SK-N-SH (cell line): ENCODE data around the gene OVOL3.

Experiments used
- CTCF ChIP-seq: fragments of 200-600 bp; sonication (generic); IDR thresholded peaks from 2 replicates; pipeline ENCODE4 v1.6.1; 2017; ENCODE audit warnings: antibody characterized with exemption, mild to moderate bottlenecking, moderate library complexity
- EP300 ChIP-seq, 2 experiments: IDR thresholded peaks; 2 replicates each; pipeline versions ENCODE4 v1.4.0 to v1.6.1; 2012; ENCODE audit warnings: borderline replicate concordance in 1 of 2, low read depth in 1 of 2, low read length in 1 of 2
- FOXJ3 ChIP-seq: sonication (generic); formaldehyde crosslinking; IDR thresholded peaks from 2 replicates; pipeline ENCODE4 v1.5.1; 2020; ENCODE audit warnings: mild to moderate bottlenecking, missing genetic modification reagents
- FOXM1 ChIP-seq: IDR thresholded peaks from 2 replicates; pipeline ENCODE4 v1.4.0; 2012; ENCODE audit warnings: low read depth, mild to moderate bottlenecking
- MAX ChIP-seq: IDR thresholded peaks from 2 replicates; pipeline ENCODE4 v1.4.0; 2012; ENCODE audit warnings: low read depth
- NFIC ChIP-seq: IDR thresholded peaks from 2 replicates; pipeline ENCODE4 v1.4.0; 2012; ENCODE audit warnings: borderline replicate concordance
- YY1 ChIP-seq: IDR thresholded peaks from 2 replicates; pipeline ENCODE4 v1.4.0; 2012; ENCODE audit warnings: low read depth, mild to moderate bottlenecking
- TF ChIP-seq, protein P1 (sequence below): IDR thresholded peaks from 2 replicates; pipeline ENCODE4 v1.6.1; 2012; ENCODE audit warnings: mild to moderate bottlenecking, low read depth, low read length, moderate library complexity

DNA sequence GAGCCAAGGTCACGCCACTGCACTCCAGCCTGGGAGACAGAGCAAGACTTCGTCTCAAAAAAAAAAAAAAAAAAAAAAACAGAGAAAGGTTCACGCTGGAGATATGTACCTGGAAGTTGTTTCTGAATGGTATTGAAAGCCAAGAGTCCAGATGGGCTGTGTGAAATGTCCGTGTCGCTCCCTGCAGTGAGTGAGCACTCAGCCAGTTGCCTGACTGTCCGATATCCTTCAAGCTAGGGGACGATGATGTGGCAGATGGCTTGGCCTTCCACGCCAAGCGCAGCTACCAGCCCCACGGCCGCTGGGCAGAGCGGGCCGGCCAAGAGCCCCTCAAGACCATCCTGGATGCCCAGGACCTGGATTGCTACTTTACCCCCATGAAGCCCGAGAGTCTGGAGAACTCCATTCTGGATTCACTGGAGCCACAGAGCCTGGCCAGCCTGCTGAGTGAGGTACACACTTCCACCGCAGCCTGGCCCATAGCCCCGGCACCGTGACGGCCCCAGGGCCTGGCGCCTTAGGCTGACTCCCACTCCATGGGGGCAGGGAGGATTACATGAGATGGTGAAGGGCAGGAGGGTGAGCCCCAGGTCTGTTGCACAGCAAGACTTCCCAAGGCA, 11.7 kb upstream of the OVOL3 start:
- no peak for TF ChIP-seq CTCF
- TF ChIP-seq YY1, result no peak
- no peak for TF ChIP-seq FOXJ3 (CRISPR knock-in tag)
- no peak for TF ChIP-seq FOXM1
- TF ChIP-seq, protein P1, sequence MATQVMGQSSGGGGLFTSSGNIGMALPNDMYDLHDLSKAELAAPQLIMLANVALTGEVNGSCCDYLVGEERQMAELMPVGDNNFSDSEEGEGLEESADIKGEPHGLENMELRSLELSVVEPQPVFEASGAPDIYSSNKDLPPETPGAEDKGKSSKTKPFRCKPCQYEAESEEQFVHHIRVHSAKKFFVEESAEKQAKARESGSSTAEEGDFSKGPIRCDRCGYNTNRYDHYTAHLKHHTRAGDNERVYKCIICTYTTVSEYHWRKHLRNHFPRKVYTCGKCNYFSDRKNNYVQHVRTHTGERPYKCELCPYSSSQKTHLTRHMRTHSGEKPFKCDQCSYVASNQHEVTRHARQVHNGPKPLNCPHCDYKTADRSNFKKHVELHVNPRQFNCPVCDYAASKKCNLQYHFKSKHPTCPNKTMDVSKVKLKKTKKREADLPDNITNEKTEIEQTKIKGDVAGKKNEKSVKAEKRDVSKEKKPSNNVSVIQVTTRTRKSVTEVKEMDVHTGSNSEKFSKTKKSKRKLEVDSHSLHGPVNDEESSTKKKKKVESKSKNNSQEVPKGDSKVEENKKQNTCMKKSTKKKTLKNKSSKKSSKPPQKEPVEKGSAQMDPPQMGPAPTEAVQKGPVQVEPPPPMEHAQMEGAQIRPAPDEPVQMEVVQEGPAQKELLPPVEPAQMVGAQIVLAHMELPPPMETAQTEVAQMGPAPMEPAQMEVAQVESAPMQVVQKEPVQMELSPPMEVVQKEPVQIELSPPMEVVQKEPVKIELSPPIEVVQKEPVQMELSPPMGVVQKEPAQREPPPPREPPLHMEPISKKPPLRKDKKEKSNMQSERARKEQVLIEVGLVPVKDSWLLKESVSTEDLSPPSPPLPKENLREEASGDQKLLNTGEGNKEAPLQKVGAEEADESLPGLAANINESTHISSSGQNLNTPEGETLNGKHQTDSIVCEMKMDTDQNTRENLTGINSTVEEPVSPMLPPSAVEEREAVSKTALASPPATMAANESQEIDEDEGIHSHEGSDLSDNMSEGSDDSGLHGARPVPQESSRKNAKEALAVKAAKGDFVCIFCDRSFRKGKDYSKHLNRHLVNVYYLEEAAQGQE, result no peak
- TF ChIP-seq MAX, result no peak
- TF ChIP-seq EP300 (IDR thresholded peaks at IDR 0.05; ENCODE audit: borderline replicate concordance in 1 of 2, low read depth in 1 of 2, low read length in 1 of 2), result no peak
- no peak for TF ChIP-seq NFIC
